ENCODE measurements around the gene RIGI.
A peak's percentile ranks its signal among the peaks of the same experiment; 100 is the strongest.

DNA sequence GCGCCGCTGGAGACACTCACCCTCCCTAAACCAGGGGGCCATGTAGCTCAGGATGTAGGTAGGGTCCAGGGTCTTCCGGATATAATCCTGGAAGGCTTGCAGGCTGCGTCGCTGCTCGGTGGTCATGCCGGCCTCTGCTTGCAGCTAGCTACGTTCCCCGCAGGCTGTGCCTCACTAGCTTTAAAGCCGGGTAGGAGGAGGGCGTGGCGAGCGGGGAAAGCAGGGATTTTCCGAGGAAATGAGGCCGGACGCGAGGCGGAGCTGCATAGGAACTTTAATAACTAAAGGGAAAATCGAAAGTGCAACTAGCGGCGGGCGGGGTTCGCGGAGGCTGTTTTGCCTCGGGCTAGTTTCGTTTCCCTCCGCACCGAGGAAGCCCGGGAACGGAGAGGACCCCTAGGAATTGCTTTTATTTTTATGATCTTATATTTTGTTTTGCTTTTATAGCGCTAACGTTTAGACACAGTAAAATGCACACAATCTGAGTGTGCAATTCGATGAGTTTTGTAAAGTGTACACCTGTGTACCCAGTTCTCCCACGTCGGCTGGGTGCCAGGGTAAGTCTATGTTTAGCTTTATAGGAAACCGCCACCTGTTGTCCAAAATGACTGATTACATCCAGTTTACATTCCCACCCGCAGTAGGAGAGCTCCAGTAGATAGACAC is at the start of gene RIGI:
- TF ChIP-seq POLR2A (IDR thresholded peaks at IDR 0.05): no peak
- TF ChIP-seq, protein P1, sequence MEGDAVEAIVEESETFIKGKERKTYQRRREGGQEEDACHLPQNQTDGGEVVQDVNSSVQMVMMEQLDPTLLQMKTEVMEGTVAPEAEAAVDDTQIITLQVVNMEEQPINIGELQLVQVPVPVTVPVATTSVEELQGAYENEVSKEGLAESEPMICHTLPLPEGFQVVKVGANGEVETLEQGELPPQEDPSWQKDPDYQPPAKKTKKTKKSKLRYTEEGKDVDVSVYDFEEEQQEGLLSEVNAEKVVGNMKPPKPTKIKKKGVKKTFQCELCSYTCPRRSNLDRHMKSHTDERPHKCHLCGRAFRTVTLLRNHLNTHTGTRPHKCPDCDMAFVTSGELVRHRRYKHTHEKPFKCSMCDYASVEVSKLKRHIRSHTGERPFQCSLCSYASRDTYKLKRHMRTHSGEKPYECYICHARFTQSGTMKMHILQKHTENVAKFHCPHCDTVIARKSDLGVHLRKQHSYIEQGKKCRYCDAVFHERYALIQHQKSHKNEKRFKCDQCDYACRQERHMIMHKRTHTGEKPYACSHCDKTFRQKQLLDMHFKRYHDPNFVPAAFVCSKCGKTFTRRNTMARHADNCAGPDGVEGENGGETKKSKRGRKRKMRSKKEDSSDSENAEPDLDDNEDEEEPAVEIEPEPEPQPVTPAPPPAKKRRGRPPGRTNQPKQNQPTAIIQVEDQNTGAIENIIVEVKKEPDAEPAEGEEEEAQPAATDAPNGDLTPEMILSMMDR (IDR thresholded peaks at IDR 0.05): peak; percentile 35 to 76 (median 54)

All from transverse colon (tissue), 3 donors.